Inferior parietal cortex (tissue), 1 donor: ENCODE data around the gene MYH10.

Source experiments
- DNase-seq: peaks from one replicate; pipeline ENCODE4 v3.0.0-alpha.2; 2016; ENCODE audit errors: extremely low spot score

Gene MYH10

GRCh38 chr17:8649157-8650118 is 18.9 kb upstream of the MYH10 start:
- DNase-seq: no peak

DNA sequence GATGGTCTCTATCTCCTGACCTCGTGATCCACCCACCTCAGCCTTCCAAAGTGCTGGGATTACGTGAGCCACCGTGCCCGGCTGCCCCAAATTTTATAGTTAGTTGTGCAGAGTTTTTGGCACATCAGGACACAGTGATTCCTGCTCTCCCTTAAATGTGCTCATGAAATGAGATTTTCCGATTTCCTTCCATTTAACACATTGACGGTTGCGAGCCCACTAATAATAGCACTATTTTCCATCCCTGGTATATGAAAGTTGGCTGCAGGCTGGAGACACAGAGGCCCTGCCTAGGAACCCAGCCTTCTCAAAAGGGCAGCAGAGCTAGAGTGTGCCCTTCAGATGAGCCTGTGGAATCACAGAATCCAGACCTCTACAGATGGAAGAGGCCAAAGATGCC is 17.4 kb upstream of the MYH10 start:
- no peak for DNase-seq

DNA sequence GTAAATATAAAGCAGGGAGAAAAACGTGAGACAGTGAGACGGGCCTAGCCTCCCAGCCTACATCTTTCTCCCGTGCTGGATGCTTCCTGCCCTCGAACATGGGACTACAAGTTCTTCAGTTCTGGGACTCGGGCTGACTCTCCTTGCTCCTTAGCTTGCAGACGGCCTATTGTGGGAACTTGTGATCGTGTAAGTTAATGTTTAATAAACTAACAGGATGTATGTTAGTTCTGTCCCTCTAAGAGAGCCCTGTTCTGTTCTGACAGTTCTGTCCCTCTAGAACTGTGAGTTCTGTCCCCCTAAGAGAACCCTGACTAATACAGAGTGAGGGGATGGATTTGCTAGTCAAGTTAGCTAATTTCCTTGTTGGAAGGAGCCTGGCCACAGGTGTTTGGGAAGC is 16.7 kb upstream of the MYH10 start:
- DNase-seq: no peak

DNA sequence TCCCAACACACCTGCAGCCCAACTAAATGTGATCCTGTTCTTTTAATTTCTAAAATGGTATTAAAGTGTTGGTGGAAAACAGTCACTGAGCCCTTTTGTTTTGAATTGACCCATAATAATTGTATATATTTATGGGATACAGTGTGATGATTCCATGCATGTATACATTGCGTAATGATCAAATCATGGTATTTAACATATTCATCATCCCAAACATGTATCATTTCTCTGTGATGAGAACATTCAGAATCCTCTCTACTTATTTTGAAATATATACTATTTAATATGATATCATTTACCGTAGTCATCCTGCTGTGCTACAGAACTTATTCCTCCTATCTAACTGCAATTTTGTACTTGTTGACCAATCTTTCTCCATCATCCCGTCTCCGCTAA is 14.0 kb upstream of the MYH10 start:
- no peak for DNase-seq

GRCh38 chr17:8643855-8644506 is 13.5 kb upstream of the MYH10 start:
- DNase-seq: no peak

DNA sequence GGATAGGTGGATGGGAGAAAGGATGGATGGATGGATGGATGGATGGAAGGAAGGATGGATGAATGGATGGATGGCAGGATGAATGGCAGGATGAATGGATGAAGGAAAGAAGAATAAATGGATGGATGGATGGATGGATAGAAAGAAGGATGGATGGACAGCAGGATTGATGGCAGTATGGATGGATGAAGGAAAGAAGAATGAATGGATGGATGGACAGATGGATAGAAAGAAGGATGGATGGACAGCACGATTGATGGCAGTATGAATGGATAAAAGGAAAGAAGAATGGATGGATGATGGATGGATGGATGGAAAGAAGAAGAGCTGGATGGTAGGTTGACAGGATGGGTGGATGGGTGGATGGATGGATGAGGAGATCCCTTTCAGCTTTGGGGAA is 9.2 kb upstream of the MYH10 start:
- DNase-seq: no peak

DNA sequence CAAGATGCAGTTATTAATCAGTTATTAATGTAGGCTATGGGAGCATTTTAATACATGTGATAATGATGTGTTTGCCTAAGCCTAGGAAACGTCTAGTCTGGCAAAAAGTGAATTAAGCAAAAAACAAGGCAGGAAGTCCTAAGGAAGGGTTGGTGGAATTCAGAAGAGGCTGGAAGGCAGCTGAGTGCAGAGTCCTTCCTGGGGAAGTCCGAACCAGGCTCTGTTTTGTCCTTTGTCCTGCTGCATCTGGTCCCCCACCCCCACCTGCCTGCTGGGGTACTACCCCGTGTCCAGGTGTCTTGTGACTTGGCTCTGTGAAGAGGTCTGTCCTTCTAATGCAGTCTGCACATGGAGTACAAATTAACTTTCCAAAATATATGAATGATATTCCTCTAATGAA is 1.5 kb upstream of the MYH10 start:
- DNase-seq: no peak

DNA sequence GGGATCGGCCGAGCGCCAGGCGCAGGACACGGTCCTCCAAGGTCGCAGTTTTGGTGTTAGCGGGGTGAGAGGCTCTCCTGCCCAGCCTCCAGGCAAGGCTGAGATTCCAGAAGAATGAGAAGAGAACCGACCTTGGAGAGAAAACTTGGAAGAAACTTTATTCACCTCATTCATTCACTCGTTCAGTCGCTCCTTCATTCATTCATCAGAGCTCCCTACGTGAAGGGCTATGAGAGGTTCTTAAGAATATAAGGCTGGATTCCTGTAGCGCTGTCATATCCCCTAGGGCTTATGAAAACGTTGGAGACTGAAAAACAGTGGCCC is 991 bp upstream of the MYH10 start:
- peak; percentile 15 for DNase-seq

DNA sequence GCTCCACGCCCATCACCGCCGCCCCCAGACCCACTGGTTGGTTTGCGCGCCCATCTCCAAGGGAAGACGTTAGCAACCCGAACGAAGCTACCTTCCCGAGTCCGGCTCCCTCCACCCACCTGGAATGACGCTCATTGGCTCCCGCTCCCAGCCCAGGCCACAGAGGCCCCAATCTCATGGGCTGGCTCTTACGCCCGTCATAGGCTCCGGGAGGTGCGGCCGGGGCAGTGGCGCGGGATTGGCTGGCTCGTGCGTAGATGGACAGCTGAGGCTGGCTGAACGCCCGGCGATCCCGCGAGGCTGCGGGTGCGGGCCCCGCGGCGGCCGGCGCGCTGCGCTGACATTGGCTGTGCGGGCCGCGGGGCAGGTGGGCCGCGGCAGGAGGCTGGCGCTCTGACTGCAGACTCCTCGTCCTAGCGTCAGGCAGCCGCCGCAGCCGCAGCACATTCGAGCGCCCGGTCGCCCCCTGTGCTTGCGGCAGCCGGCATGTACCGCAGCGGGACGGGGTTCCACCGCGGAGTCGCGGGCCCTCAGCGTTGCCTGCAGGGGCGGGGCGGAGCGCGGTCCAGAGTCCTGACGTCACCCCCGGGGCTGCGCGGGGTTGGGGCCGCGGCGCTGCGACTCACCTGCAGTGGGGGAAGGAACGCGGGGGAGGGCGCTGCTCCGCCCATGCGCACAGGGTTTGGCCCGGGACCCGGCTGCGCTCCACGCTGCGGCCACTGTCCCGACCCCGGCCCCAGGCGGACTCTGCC is 453 bp upstream of the MYH10 start:
- DNase-seq: peak; percentile 98

DNA sequence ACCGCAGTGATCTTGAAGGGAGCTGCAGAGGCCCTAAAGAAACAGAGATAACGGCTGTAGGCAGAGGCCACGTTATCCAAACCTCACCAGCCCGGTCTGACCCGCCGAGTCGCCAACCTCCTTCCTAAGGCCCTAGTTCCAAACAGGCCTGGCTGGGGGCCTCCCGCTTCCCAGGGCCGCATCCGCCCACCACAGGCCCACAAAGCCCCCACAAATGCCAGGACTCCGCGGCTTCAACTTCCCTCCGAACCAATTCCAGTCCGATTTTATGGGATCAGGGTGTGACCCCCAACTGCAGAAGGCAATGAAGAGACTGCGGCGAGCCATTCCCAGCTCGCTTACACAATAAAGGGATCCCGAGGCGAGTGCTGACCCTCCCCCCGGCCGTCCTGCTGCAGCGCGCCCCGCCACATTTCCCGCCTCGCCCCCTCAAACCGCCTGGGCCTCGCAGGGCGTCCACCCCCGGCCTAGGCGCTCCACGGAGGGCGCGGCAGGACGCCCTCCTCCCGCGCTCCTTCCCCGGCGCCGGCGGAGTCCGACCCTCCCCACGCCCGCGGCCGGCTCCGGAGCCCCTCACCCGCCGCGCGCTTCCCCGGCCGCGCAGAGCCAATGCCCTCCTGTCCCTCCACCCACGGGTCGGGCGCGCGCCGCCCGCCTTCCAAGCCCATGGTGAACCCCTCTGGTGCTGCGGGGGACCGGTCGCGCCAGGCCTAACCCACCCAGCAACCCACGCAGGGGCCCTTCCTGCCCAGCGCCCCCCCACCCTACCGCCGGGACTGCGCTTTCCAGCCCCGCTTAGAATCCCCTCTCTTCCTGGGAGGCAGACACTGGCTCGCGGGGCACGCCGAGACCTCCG is 926 bp downstream of the MYH10 start:
- DNase-seq: peak; percentile 14

- DNase-seq: no peak
Measured at GRCh38 chr17:8628609-8629169, 1.8 kb downstream of the MYH10 start.

DNA sequence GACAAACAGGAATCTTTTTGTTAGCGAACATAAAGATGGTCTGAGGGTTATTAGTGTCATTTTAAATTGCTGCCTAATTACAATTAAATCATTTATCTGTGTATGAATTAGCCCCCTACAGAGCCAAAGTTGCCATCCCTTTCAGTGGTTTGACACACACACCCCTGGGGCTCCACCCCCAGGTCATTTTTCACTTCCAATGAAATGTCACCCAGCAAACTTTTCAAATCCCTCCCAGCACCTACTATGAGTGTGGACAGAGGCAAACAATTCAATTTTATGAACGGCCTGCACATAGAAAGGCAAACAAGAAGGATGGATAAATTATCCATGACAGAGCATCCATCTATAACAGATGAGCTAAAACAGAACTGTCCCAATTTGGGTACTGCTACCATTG is 2.4 kb downstream of the MYH10 start:
- DNase-seq: no peak

- no peak for DNase-seq
Measured at GRCh38 chr17:8623591-8623990, 6.9 kb downstream of the MYH10 start.

DNA sequence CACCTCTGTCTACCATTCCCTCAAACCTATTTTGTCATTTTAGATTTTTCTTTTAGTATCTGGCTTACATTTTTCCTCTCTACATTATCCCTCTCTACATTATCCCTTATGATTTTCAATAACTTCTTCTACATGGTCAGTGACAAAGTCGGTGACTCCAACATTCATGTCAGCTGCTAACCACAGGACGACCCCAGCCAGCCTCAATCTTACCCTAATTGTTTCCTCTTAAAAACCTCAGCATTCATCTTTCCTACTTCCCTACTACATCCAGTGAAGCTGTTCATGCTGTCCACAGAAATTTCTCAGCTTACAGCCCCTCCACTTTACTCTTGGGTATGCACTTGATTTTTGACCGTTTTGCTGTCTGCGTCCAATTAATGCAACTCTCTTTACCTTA is 8.3 kb downstream of the MYH10 start:
- DNase-seq: no peak

DNA sequence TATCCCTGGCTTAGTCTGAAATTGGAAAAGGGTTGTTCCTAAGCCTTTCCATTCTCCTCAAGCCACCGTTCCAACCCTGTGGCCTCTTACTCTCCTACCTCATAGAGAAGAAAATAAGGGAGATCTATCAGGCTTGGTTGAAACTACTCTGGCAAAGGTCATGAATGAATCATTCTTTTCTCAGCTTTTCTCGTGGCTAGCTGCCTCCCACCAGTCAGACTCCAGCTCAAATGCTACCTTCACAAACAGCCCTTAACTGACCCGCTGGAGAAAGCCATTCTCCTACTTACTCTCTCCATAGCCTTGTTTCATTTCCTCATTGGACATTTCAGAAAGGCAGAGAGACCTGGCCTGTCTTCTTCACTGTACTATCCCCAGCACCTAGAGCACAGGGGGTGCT is 8.9 kb downstream of the MYH10 start:
- no peak for DNase-seq

- DNase-seq: no peak
Measured at GRCh38 chr17:8619294-8619693, 11.2 kb downstream of the MYH10 start.

DNA sequence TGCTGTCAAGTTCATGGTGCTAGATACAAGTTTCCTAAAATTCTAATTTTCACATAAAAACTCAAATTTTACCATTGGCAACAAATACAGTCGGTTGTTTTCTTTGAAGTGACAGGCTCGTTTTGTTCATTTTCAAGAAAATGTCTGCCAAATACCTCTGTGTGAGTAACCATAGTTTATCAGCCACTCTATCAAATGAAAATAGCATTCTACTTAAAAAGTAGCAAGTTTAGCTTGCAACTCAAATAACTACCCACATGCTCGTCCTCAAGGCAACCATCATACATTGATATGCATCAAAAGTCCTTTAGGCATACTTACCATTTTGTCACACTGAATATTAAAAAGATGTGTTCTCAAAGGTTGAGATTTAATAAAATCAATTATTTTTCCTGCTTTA is 11.7 kb downstream of the MYH10 start:
- DNase-seq: no peak

DNA sequence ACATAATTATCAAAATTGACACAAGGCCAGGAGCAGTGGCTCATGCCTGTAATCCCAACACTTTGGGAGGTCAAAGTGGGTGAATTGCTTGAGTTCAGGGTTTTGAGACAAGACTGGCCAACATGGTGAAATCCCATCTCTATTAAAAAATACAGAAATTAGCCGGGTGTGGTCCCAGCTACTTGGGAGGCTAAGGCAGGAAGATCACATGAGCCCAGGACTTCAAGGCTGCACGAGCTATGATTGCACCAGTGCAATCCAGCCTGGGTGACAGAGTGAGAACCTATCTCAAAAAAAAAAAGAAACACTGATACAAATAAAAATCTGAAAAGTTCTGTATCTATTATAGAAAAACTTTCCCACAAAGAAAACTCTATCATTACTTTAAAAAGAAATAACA is 15.5 kb downstream of the MYH10 start:
- DNase-seq: no peak

- DNase-seq: no peak
Measured at GRCh38 chr17:8611619-8612298, 18.8 kb downstream of the MYH10 start.

DNA sequence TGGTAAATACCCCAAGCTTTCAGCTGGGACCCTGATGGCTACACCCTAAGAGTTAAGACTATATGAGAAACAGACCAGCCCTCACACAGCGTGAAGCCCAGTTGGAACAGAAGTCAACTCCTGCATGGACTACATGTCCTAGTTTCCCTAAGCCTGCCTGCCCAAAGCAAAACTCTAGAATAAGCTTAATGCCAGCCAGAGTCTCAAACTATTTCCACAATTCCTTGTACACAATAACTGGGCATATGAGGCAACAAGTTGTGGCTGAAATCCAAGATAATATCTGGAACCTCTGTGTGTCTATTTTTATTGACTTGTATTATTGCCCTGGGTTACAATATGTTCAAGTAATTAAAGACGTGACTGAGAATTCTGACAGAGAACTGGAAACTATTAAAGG is 19.4 kb downstream of the MYH10 start:
- DNase-seq: no peak

- no peak for DNase-seq
Measured at GRCh38 chr17:8610558-8610957, 20.0 kb downstream of the MYH10 start.
